ENCODE data around the gene OVCH2.
"Not testable (repeated sequence)": the region's sequence is repeated elsewhere in the genome, so short reads cannot be mapped to it uniquely, and the experiment has no call there.

Gene OVCH2

GRCh38 chr11:7706377-7706776 lies at the start of gene OVCH2:
Gene OVCH2 (minus strand): TSS chr11:7706477. CDS start chr11:7706394, 83 bp downstream.
- DNase-seq: no peak

GRCh38 chr11:7749456-7749855 lies 43.2 kb upstream of the OVCH2 start:
- no peak for DNase-seq

GRCh38 chr11:7734767-7735166 lies 28.5 kb upstream of the OVCH2 start:
- DNase-seq: not testable (repeated sequence)

- DNase-seq: no peak
Measured at GRCh38 chr11:7714786-7715185, 8.5 kb upstream of the OVCH2 start.

- DNase-seq: no peak
Measured at GRCh38 chr11:7703740-7704139, 2.5 kb downstream of the OVCH2 start.

- DNase-seq: no peak
Measured at GRCh38 chr11:7696424-7696823, 9.9 kb downstream of the OVCH2 start.

GRCh38 chr11:7694235-7694634 lies 12.0 kb downstream of the OVCH2 start:
- DNase-seq: no peak

GRCh38 chr11:7692426-7692825 lies 13.9 kb downstream of the OVCH2 start:
- no peak for DNase-seq

GRCh38 chr11:7691759-7692350 lies 14.4 kb downstream of the OVCH2 start:
- no peak for DNase-seq

- DNase-seq: no peak
Measured at GRCh38 chr11:7690648-7691047, 15.6 kb downstream of the OVCH2 start.

- no peak for DNase-seq
Measured at GRCh38 chr11:7689239-7689638, 17.0 kb downstream of the OVCH2 start.

GRCh38 chr11:7688238-7688826 lies 17.9 kb downstream of the OVCH2 start:
- DNase-seq: no peak

- no peak for DNase-seq
Measured at GRCh38 chr11:7687386-7687785, 18.9 kb downstream of the OVCH2 start.

GRCh38 chr11:7686761-7687160 lies 19.5 kb downstream of the OVCH2 start:
- no peak for DNase-seq

- no peak for DNase-seq
Measured at GRCh38 chr11:7683571-7683970, 22.7 kb downstream of the OVCH2 start.

GRCh38 chr11:7677796-7678201 lies 28.5 kb downstream of the OVCH2 start:
- no peak for DNase-seq

GRCh38 chr11:7677071-7677470 lies 29.2 kb downstream of the OVCH2 start:
- DNase-seq: no peak

GRCh38 chr11:7675631-7676030 lies 30.6 kb downstream of the OVCH2 start:
- DNase-seq: no peak

GRCh38 chr11:7673724-7674434 lies 32.4 kb downstream of the OVCH2 start:
- no peak for DNase-seq

GRCh38 chr11:7672960-7673723 lies 33.1 kb downstream of the OVCH2 start, which contains the start of gene CYB5R2:
Gene CYB5R2 (minus strand): TSS chr11:7673500. CDS start chr11:7672825, 675 bp downstream.
- no peak for DNase-seq

- DNase-seq: no peak
Measured at GRCh38 chr11:7672276-7672959, 33.9 kb downstream of the OVCH2 start.

- no peak for DNase-seq
Measured at GRCh38 chr11:7671347-7672215, 34.7 kb downstream of the OVCH2 start.
